A549 (cell line): ENCODE data around the gene MRPL44. TPM values are rescaled to one million over a fixed set of nuclear protein-coding genes. Genes with fewer than 3 reads are reported as not detected.

Source experiments
- BHLHE40 ChIP-seq: IDR thresholded peaks from 2 replicates; pipeline ENCODE4 v1.6.1; 2012; ENCODE audit warnings: low read depth, low read length, inconsistent platforms
- CHD2 ChIP-seq: fragments of 150-350 bp; IDR thresholded peaks from 2 replicates; pipeline ENCODE4 v1.6.1; 2014; ENCODE audit warnings: low read length; ENCODE audit not compliant: partially characterized antibody
- CHD4 ChIP-seq: fragments of 200-600 bp; sonication (generic); IDR thresholded peaks from 2 replicates; pipeline ENCODE4 v1.6.1; 2016; ENCODE audit warnings: antibody characterized with exemption, mild to moderate bottlenecking, borderline replicate concordance
- EHF ChIP-seq: fragments of 250-450 bp; sonication (Bioruptor Pico); IDR thresholded peaks from 2 replicates; pipeline ENCODE4 v1.5.0; 2020; ENCODE audit warnings: mild to moderate bottlenecking
- EHMT2 ChIP-seq: fragments of 200-600 bp; sonication (generic); IDR thresholded peaks from 2 replicates; pipeline ENCODE4 v1.6.1; 2016; ENCODE audit warnings: antibody characterized with exemption, low read depth, mild to moderate bottlenecking, moderate library complexity
- ELK1 ChIP-seq: fragments of 150-350 bp; IDR thresholded peaks from 2 replicates; pipeline ENCODE4 v1.6.1; 2014; ENCODE audit warnings: low read depth, mild to moderate bottlenecking, low read length
- FOSB ChIP-seq: fragments of 250-450 bp; sonication (Bioruptor Pico); IDR thresholded peaks from 2 replicates; pipeline ENCODE4 v1.5.0; 2020; ENCODE audit warnings: mild to moderate bottlenecking, moderate library complexity
- FOXS1 ChIP-seq: fragments of 250-450 bp; sonication (Bioruptor Pico); IDR thresholded peaks from 2 replicates; pipeline ENCODE4 v1.5.0; 2020; ENCODE audit warnings: mild to moderate bottlenecking, moderate library complexity
- HDAC2 ChIP-seq: fragments of 200-600 bp; sonication (generic); IDR thresholded peaks from 2 replicates; pipeline ENCODE4 v1.6.1; 2016
- HES2 ChIP-seq: fragments of >200 bp; sonication (Bioruptor Twin); formaldehyde crosslinking; IDR thresholded peaks from 2 replicates; pipeline ENCODE4 v1.6.1; 2016
- JUNB ChIP-seq: fragments of >200 bp; sonication (Bioruptor Twin); formaldehyde crosslinking; IDR thresholded peaks from 2 replicates; pipeline ENCODE4 v1.6.1; 2016
- MAFK ChIP-seq: fragments of 450-650 bp; IDR thresholded peaks from 2 replicates; pipeline ENCODE4 v1.6.1; 2014; ENCODE audit not compliant: partially characterized antibody
- MAZ ChIP-seq: fragments of 150-350 bp; IDR thresholded peaks from 2 replicates; pipeline ENCODE4 v1.6.1; 2014; ENCODE audit warnings: antibody characterized with exemption, low read depth, low read length, borderline replicate concordance
- MYC ChIP-seq: IDR thresholded peaks from 2 replicates; pipeline ENCODE4 v1.6.1; 2012; ENCODE audit warnings: mild to moderate bottlenecking, inconsistent platforms, low read length, improper control_type of control experiment, borderline replicate concordance
- NFE2L2 ChIP-seq: fragments of 150-350 bp; conservative IDR thresholded peaks from 2 replicates; pipeline ENCODE4 v1.6.1; 2014; ENCODE audit warnings: low read length
- NPAS2 ChIP-seq: fragments of 250-450 bp; sonication (Bioruptor Pico); IDR thresholded peaks from 2 replicates; pipeline ENCODE4 v1.8.0; 2022; ENCODE audit warnings: mild to moderate bottlenecking, moderate library complexity, borderline replicate concordance
- PHF8 ChIP-seq: fragments of 200-600 bp; sonication (generic); IDR thresholded peaks from 2 replicates; pipeline ENCODE4 v1.6.1; 2016; ENCODE audit warnings: low read depth, mild to moderate bottlenecking, antibody characterized with exemption, moderate library complexity, borderline replicate concordance
- POLR2AphosphoS2 ChIP-seq: conservative IDR thresholded peaks from 2 replicates; pipeline ENCODE4 v1.6.1; 2012; ENCODE audit warnings: low read length, improper control_type of control experiment, inconsistent platforms
- RARB ChIP-seq: fragments of 250-450 bp; sonication (Bioruptor Pico); IDR thresholded peaks from 2 replicates; pipeline ENCODE4 v1.8.0; 2021; ENCODE audit warnings: mild to moderate bottlenecking, moderate library complexity
- RCOR1 ChIP-seq: fragments of 150-350 bp; IDR thresholded peaks from 2 replicates; pipeline ENCODE4 v1.6.1; 2014; ENCODE audit warnings: antibody characterized with exemption, low read length, low read depth
- RFX5 ChIP-seq: fragments of 450-650 bp; IDR thresholded peaks from 2 replicates; pipeline ENCODE4 v1.7.1; 2014; ENCODE audit warnings: antibody characterized with exemption, mild to moderate bottlenecking, moderate library complexity
- SMC3 ChIP-seq: fragments of >200 bp; sonication (Bioruptor Twin); formaldehyde crosslinking; IDR thresholded peaks from 3 replicates; pipeline ENCODE4 v1.6.1; 2018; ENCODE audit warnings: inconsistent platforms
- TFCP2L1 ChIP-seq: fragments of 250-450 bp; sonication (Bioruptor Pico); IDR thresholded peaks from 2 replicates; pipeline ENCODE4 v1.5.0; 2021; ENCODE audit warnings: mild to moderate bottlenecking
- TP53 ChIP-seq: fragments of 250-450 bp; sonication (Bioruptor Pico); IDR thresholded peaks from 2 replicates; pipeline ENCODE4 v1.5.0; 2021; ENCODE audit warnings: mild to moderate bottlenecking, moderate library complexity
- ZFP36 ChIP-seq: fragments of 450-650 bp; IDR thresholded peaks from 2 replicates; pipeline ENCODE4 v1.6.1; 2014; ENCODE audit warnings: borderline replicate concordance; ENCODE audit not compliant: partially characterized antibody
- polyA plus RNA-seq, 4 experiments: library from polyadenylated mRNA; depleted of rRNA in 3 of 4; stranded (reverse); fragments of >200 nt; fragmentation: RNase III in 1 of 4; extraction: RNeasy Plus Mini Kit Qiagen cat#74134 plus additional on column Dnase treatment in 1 of 4; gene quantifications; 2 replicates in 3 of 4; 3 replicates in 1 of 4; pipeline ENCODE4 v1.2.3, GENCODE V29; 2011 to 2017
- TF ChIP-seq, protein P1 (sequence below): fragments of 450-650 bp; IDR thresholded peaks from 2 replicates; pipeline ENCODE4 v1.6.1; 2014; ENCODE audit warnings: antibody characterized with exemption
- TF ChIP-seq, protein P2 (sequence below): IDR thresholded peaks from 2 replicates; pipeline ENCODE4 v1.6.1; 2012; ENCODE audit warnings: low read depth, borderline replicate concordance
- TF ChIP-seq, protein P3 (sequence below): IDR thresholded peaks from 2 replicates; pipeline ENCODE4 v1.6.1; 2012

The MRPL44 gene
- polyA plus RNA-seq, 2 of the 4 experiments (the other 2 are of a cell fraction) = 39.0 to 39.2 TPM

- TF ChIP-seq ELK1 (no peak), RARB (no peak), HES2 (no peak), CHD2 (peak; percentile 38), BHLHE40 (no peak; the same call in 1 of the 2 replicates), MAZ (peak; percentile 94; the same call in 1 of the 2 replicates), FOXS1 (CRISPR knock-in tag) (no peak), ZFP36 (no peak), POLR2AphosphoS2 (no peak), NPAS2 (CRISPR knock-in tag) (no peak), FOSB (CRISPR knock-in tag) (no peak), TP53 (CRISPR knock-in tag) (no peak), TFCP2L1 (CRISPR knock-in tag) (no peak), SMC3 (peak; percentile 54; the same call in 2 of the 3 replicates), NFE2L2 (no peak), RFX5 (peak; percentile 68), JUNB (no peak), MAFK (no peak), EHMT2 (no peak), MYC (peak; percentile 84), CHD4 (no peak), HDAC2 (peak; percentile 94), EHF (no peak), PHF8 (0 out of 2 replicates have a peak, but pooled peaks have one; percentile 44), RCOR1 (0 out of 2 replicates have a peak, but pooled peaks have one; percentile 33)
- TF ChIP-seq, protein P1, sequence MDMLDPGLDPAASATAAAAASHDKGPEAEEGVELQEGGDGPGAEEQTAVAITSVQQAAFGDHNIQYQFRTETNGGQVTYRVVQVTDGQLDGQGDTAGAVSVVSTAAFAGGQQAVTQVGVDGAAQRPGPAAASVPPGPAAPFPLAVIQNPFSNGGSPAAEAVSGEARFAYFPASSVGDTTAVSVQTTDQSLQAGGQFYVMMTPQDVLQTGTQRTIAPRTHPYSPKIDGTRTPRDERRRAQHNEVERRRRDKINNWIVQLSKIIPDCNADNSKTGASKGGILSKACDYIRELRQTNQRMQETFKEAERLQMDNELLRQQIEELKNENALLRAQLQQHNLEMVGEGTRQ = no peak
- TF ChIP-seq, protein P2, sequence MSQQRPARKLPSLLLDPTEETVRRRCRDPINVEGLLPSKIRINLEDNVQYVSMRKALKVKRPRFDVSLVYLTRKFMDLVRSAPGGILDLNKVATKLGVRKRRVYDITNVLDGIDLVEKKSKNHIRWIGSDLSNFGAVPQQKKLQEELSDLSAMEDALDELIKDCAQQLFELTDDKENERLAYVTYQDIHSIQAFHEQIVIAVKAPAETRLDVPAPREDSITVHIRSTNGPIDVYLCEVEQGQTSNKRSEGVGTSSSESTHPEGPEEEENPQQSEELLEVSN = peak; percentile 66
- TF ChIP-seq, protein P3, sequence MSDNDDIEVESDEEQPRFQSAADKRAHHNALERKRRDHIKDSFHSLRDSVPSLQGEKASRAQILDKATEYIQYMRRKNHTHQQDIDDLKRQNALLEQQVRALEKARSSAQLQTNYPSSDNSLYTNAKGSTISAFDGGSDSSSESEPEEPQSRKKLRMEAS = peak; percentile 97
Measured at GRCh38 chr2:223957092-223957851, at the start of gene MRPL44 (continued).
